ENCODE data around the gene RPS21.

Gene RPS21

DNA sequence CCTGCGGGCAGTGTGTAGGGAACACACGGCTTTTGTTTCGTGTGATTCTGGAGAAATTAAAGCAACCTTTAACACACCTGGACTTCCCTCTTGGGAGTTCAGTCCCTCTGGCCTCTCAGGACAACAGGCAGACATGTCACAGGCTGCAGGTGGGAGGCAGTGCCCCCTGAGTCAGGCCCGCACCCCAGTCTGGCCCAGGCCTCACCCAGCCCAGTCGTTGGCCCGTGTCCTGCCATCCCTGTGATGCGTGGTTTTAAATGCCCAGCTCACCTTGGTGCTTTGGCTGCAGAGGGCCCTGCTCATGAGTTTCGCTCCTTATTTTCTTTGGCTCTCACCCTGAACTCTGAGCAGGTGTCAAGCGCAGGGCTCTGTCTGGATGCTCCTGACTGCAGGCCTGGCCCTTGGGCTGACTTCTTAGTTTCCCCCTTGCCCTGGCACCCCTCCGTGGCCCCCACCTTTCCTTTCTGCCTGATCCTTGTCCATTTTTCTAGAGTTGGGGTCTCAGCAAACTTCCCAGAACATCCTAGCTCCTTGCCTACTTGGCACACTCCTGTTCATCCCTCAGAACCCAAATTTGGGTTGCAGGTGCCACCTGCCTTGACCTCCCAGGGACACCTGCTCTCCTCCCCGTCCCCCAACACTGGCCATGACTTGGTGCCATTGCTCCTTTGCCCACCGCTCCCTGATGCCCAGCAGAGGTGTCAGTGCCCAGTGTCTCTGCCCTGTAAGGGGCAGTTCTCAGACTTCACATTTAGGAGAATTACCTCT, 22.4 kb downstream of the RPS21 start:
- no peak overlapping the region for H3K4me3 ChIP-seq (ENCODE audit: low read depth, low read length)
- DNase-seq (ENCODE audit: low read depth) = no peak
- TF ChIP-seq, protein P1, sequence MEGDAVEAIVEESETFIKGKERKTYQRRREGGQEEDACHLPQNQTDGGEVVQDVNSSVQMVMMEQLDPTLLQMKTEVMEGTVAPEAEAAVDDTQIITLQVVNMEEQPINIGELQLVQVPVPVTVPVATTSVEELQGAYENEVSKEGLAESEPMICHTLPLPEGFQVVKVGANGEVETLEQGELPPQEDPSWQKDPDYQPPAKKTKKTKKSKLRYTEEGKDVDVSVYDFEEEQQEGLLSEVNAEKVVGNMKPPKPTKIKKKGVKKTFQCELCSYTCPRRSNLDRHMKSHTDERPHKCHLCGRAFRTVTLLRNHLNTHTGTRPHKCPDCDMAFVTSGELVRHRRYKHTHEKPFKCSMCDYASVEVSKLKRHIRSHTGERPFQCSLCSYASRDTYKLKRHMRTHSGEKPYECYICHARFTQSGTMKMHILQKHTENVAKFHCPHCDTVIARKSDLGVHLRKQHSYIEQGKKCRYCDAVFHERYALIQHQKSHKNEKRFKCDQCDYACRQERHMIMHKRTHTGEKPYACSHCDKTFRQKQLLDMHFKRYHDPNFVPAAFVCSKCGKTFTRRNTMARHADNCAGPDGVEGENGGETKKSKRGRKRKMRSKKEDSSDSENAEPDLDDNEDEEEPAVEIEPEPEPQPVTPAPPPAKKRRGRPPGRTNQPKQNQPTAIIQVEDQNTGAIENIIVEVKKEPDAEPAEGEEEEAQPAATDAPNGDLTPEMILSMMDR (IDR thresholded peaks at IDR 0.05; ENCODE audit: control insufficient read depth, extremely low read depth, insufficient read depth) = no peak

DNA sequence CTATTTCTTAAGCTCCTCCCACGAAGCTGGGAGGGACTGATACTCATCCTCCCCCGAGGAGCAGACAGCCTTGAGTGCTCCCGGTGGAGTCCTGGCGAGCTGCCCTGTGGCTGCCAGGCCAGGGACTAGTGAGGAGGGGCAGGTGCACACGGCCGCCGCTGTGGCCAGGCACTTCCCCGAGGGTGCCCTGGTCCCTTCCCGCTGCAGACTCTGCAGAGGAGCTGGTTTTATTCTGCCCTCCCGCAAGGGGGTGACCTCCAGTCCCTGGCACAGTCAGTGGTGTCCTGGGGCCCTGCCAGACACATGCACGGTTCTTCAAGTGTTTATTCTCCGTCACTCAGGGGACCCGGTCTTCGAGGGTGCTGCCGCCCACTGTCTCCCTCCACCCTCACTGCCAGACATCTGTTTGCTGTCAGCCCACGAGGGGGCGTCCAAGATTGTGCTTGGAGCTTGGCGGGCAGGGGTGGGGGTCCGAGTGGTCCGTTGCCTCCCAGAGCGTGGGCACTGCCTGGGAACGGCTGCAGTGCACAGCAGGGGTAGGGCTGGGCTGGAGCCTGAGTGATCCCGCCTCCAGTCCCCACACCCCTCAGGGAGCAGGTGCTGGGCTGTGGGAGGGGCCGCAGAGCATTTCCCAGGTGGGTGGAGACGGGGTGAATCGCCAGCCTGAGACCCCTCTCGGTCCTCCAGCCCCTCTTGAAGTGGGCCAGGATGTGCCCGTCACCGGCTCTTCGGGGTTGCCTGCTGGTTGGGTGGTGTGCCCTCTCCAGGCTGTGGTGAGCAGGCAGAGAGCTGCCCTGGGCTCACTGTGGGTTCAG, 23.2 kb downstream of the RPS21 start:
- TF ChIP-seq, protein P1 (IDR thresholded peaks at IDR 0.05; ENCODE audit: control insufficient read depth, extremely low read depth, insufficient read depth) = peak; percentile 41
- peak; percentile 79 for DNase-seq (ENCODE audit: low read depth)
- H3K4me3 ChIP-seq (ENCODE audit: low read depth, low read length) = no peak overlapping the region

DNA sequence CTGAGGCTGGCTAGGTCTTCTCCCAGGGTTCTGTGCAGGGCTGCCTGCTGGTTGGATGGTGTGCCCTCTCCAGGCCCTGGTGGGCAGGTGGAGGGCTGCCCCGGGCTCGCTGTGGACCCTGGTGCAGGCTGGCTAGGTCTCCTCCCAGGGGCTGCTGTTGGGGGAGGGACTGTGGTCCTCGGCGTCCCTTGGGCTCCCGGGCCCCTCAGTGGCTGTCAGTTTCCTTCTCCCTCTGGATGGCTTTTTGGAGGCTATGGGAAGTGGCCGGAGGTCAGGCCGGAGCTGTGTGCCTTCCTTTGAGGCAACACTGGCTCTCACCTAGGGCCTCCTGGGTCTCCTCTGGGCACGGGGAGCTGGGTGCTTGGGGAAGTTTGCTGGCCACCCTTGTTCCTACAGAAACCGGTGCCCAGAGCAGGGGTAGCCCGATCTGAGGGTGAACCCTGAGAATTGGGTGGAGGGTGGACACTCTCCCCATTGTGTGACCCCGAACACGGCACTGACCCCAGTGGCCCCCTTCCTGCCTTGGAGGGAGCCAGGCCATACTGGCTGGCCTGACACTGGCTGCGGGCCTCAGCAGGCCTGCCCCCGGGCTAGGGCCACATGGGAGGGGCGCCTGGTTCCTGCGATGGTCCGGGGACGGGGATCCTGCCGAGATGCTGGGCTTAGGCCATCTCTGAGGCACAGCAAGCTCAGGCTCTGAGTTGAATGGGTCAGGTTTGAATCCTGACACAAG, 24.0 kb downstream of the RPS21 start:
- DNase-seq (ENCODE audit: low read depth) = no peak
- H3K4me3 ChIP-seq (ENCODE audit: low read depth, low read length) = no peak overlapping the region
- TF ChIP-seq, protein P1 (IDR thresholded peaks at IDR 0.05; ENCODE audit: control insufficient read depth, extremely low read depth, insufficient read depth) = no peak

DNA sequence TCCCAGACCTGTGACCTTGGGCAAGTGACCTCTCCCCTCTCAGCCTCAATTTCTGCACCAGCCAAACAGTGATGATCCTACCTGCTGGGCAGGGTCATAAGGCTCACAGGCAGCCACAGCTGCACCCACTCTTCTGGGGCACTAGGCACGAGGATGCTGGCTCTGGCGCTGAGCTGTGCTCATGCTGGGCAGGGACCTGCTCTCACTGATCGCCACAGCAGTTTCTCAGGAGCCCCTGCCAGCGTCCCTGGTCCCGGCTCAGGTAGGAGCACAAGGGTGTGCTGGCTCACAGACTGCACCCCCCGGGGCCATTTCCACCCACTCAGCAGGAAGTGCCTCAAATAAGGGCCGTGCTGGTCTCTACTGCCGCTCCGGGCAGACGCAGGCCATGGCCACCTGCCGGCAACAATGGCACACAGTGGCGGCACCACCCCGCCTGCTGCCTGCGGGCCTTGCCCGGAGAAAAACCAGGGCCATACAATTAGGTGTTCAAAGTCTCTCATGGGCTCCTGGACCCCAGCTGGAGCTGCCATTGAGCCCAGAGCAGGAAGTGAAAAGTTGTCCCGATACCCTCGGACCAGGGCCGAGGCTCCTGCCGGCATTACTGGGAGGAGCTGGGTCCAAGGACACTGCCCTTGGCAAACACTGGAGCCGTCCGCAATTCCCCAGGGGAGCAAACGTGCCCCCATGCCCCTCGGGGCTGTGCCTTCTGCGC, 24.7 kb downstream of the RPS21 start:
- H3K4me3 ChIP-seq (ENCODE audit: low read depth, low read length) = no peak overlapping the region
- no peak for DNase-seq (ENCODE audit: low read depth)
- TF ChIP-seq, protein P1 (IDR thresholded peaks at IDR 0.05; ENCODE audit: control insufficient read depth, extremely low read depth, insufficient read depth) = no peak

DNA sequence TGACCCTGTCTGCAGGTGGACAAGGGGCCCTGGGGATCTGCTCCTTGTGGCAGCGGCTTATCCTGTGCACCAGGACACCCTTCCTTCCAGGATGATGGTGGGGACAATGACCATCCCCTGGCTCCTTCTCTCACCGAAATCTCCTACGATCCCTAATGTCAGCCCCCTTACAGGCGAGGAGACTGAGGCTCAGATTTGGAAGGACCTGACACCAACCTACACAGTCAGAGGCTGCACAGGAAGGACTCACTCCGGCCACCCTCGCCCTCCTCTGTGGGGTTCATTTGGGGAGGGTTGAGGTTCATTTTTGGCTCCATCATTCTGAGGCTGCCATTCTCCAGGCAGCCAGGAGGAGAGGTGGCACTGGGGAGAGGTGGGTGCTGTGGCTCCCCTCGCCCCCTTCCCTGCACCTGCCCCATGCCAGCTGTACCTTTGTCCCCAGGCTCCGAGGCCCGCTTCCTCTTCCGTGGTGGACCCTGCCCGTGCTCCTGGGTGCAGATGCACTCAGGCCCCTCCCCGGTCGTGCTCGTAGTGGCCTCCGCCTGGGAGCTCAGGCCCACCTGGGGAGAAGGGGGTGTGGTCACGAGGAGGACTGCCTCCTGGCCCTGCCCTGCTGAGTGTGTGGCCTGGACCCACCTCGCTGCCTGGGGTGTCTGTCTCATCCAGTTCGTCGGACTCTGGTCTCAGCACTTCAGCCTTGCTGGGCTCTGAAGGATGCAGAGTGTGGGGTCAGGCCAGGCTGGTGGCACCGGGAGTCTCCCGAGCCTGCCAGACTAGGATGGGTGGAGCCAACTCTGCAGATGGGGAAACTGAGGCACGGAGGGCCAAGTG, 25.5 kb downstream of the RPS21 start:
- no peak for DNase-seq (ENCODE audit: low read depth)
- H3K4me3 ChIP-seq (ENCODE audit: low read depth, low read length) = no peak overlapping the region
- TF ChIP-seq, protein P1 (IDR thresholded peaks at IDR 0.05; ENCODE audit: control insufficient read depth, extremely low read depth, insufficient read depth) = no peak
